Body of pancreas (tissue), 4 donors: ENCODE measurements around the gene LIPC. TPM values are rescaled to one million over a fixed set of nuclear protein-coding genes. Genes with fewer than 3 reads are reported as not detected.
A peak's percentile ranks its signal among the peaks of the same experiment; 100 is the strongest.

Experiments
- ATAC-seq: fragments of 150-250 bp; one replicate; pipeline ENCODE4 v1.9.1; 2016
- DNase-seq, 4 donors: peaks; one replicate each; pipeline ENCODE4 v3.0.0-alpha.2; 2019
- H3K27ac ChIP-seq, 4 donors: fragments of 200-600 bp; sonication (generic); 1 replicate in 3 of 4; 2 replicates in 1 of 4; pipeline versions ENCODE4 v1.5.1 to v1.6.1; 2016 to 2019; ENCODE audit warnings: mild to moderate bottlenecking in 1 of 4, mixed read lengths in 1 of 4, moderate library complexity in 1 of 4
- H3K27me3 ChIP-seq, 2 donors: fragments of 200-600 bp; sonication (generic); one replicate each; pipeline ENCODE4 v1.6.0; 2016; ENCODE audit warnings: mild to moderate bottlenecking in 1 of 2
- H3K36me3 ChIP-seq, 2 donors: fragments of 200-600 bp; sonication (generic); replicated peaks in 1 of 2; 2 replicates each; pipeline ENCODE4 v1.5.1; 2016; ENCODE audit warnings: low read depth in 2 of 2; ENCODE audit not compliant: insufficient read depth in 1 of 2
- H3K4me1 ChIP-seq: fragments of 200-600 bp; sonication (generic); one replicate; pipeline ENCODE4 v1.6.0; 2016
- H3K4me3 ChIP-seq, 2 donors: fragments of 200-600 bp; sonication (generic); 1 replicate in 1 of 2; 2 replicates in 1 of 2; pipeline ENCODE4 v1.5.1; 2016 to 2019
- H3K9me3 ChIP-seq, 3 donors: fragments of 200-600 bp; sonication (generic); 1 replicate in 2 of 3; 2 replicates in 1 of 3; pipeline ENCODE4 v1.5.1; 2016
- CTCF ChIP-seq, 7 experiments: fragments of 450-650 bp in 4 of 7; fragments of 200-600 bp in 3 of 7; sonication (generic) in 3 of 7; IDR thresholded peaks; one replicate each; pipeline ENCODE4 v1.5.1; 2016 to 2019; ENCODE audit warnings: antibody characterized with exemption in 7 of 7
- POLR2A ChIP-seq, 3 donors: fragments of 450-650 bp; IDR thresholded peaks; one replicate each; pipeline ENCODE4 v1.6.1; 2016; ENCODE audit warnings: antibody characterized with exemption in 3 of 3, mild to moderate bottlenecking in 2 of 3
- WGBS, 2 donors: methylation state at CpG; one replicate each; pipeline ENCODE4 v1.1.5; 2017; 5-methylcytosine and 5-hydroxymethylcytosine counted together
- intact Hi-C: fragments of 100-400 bp; cut with DNase I; formaldehyde crosslinking; loops from one replicate; pipeline ENCODE4 v1.15.1; 2023
- total RNA-seq, 2 donors: library from RNA; depleted of rRNA; stranded (reverse); fragments of >200 nt; gene quantifications; one replicate each; pipeline ENCODE4 v1.1.0, GENCODE V29; 2016

The LIPC gene
- total RNA-seq, 2 donors from 2014 or later: 1.6 to 2.3 TPM

GRCh38 chr15:58423205-58423604 lies 8.6 kb upstream of the LIPC start:
- intact Hi-C loops: no loop called here
- ATAC-seq (no peak), DNase-seq (peak in 1 of 4 donors; percentile 25)
- no peak overlapping the region for H3K27ac ChIP-seq
- WGBS, 2 donors: 50 to 62% methylated on average over 6 of the region's 6 CpGs
- H3K9me3 ChIP-seq: no peaks in the 10 kb centered on the region
- H3K4me1 ChIP-seq: peaks cover 16% of the 10 kb centered on the region
- no peaks in the 10 kb centered on the region for H3K27me3 ChIP-seq
- no peak overlapping the region for H3K4me3 ChIP-seq
- no peaks in the 10 kb centered on the region for H3K36me3 ChIP-seq
- TF ChIP-seq POLR2A (IDR thresholded peaks at IDR 0.05): no peak
- TF ChIP-seq CTCF (IDR thresholded peaks at IDR 0.05): no peak

GRCh38 chr15:58423831-58424608 lies 7.8 kb upstream of the LIPC start:
- DNase-seq: no peak
- intact Hi-C loops: no loop called here
- Histone ChIP-seq H3K27ac (no peak overlapping the region), H3K9me3 (no peaks in the 10 kb centered on the region), H3K36me3 (no peaks in the 10 kb centered on the region), H3K27me3 (no peaks in the 10 kb centered on the region), H3K4me1 (peaks cover 16% of the 10 kb centered on the region), H3K4me3 (no peak overlapping the region)
- WGBS, 2 donors: 77 to 79% methylated on average over 9 of the region's 9 CpGs
- peak; percentile 38 for ATAC-seq
- no peak for TF ChIP-seq CTCF (IDR thresholded peaks at IDR 0.05)
- no peak for TF ChIP-seq POLR2A (IDR thresholded peaks at IDR 0.05)

GRCh38 chr15:58424722-58425121 lies 7.1 kb upstream of the LIPC start:
- H3K27me3 ChIP-seq: no peaks in the 10 kb centered on the region
- H3K4me3 ChIP-seq: no peak overlapping the region
- DNase-seq (no peak), ATAC-seq (no peak)
- H3K4me1 ChIP-seq: peaks cover 16% of the 10 kb centered on the region
- no peaks in the 10 kb centered on the region for H3K9me3 ChIP-seq
- no peaks in the 10 kb centered on the region for H3K36me3 ChIP-seq
- 46 to 53% methylated on average over 5 of the region's 5 CpGs for WGBS, 2 donors
- H3K27ac ChIP-seq: no peak overlapping the region
- TF ChIP-seq CTCF (IDR thresholded peaks at IDR 0.05) (no peak), POLR2A (IDR thresholded peaks at IDR 0.05) (no peak)
- intact Hi-C loops: no loop called here

- Histone ChIP-seq H3K27ac (no peak overlapping the region), H3K9me3 (no peaks in the 10 kb centered on the region), H3K4me1 (peaks cover 16% of the 10 kb centered on the region), H3K36me3 (no peaks in the 10 kb centered on the region), H3K4me3 (no peak overlapping the region), H3K27me3 (no peaks in the 10 kb centered on the region)
- DNase-seq: no peak
- intact Hi-C loops: no loop called here
- WGBS, 2 donors: 28 to 34% methylated on average over 3 of the region's 3 CpGs
- peak; percentile 45 for ATAC-seq
- no peak for TF ChIP-seq CTCF (IDR thresholded peaks at IDR 0.05)
- TF ChIP-seq POLR2A (IDR thresholded peaks at IDR 0.05): no peak
Observed at GRCh38 chr15:58425185-58425584, 6.6 kb upstream of the LIPC start.

GRCh38 chr15:58425834-58426233 lies 6.0 kb upstream of the LIPC start:
- Histone ChIP-seq H3K27ac (no peak overlapping the region), H3K27me3 (no peaks in the 10 kb centered on the region), H3K4me1 (peaks cover 16% of the 10 kb centered on the region), H3K9me3 (no peaks in the 10 kb centered on the region), H3K36me3 (no peaks in the 10 kb centered on the region), H3K4me3 (no peak overlapping the region)
- TF ChIP-seq POLR2A (IDR thresholded peaks at IDR 0.05) (no peak), CTCF (IDR thresholded peaks at IDR 0.05) (no peak)
- DNase-seq (no peak), ATAC-seq (no peak)
- intact Hi-C loops: no loop called here
- 48 to 50% methylated on average over 1 of the region's 1 CpG for WGBS, 2 donors
